NCI-H460 (cell line): ENCODE results near the gene ANKRD13C. TPM values are rescaled to one million over a fixed set of nuclear protein-coding genes. Genes with fewer than 3 reads are reported as not detected.
"Not testable (repeated sequence)": the region's sequence is repeated elsewhere in the genome, so short reads cannot be mapped to it uniquely, and the experiment has no call there.

Experiments
- DNase-seq: peaks from one replicate; pipeline ENCODE4 v3.0.0-alpha.2; 2016; ENCODE audit warnings: low read depth; ENCODE audit errors: extremely low read depth
- total RNA-seq: library from RNA; depleted of rRNA; stranded (reverse); fragments of >200 nt; shearing (Covaris generic); gene quantifications from 2 replicates; pipeline ENCODE4 v1.2.3, GENCODE V29; 2014

Gene ANKRD13C
- total RNA-seq, 1 experiment from 2014 or later: 27.9 TPM

DNA sequence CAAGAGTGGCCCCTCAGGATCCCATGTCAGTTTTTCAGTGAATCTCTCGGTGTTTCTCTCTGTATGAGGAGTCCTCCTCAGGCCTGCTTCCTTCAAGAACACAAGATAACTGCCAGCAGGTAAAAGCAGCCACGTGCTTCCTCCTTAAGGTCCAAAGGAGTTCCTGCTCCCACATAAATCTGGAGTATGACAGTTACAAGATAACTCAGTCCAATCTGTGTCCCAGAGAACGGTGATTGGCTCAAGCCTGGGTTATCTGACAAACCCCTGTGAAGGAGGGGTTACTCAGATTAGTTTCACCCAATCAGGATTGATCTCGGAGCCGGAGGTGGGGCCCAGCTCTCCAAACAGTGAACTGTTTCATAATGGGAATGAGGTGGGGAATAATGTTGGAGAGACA is 5.8 kb upstream of the ANKRD13C start:
- DNase-seq: no peak

DNA sequence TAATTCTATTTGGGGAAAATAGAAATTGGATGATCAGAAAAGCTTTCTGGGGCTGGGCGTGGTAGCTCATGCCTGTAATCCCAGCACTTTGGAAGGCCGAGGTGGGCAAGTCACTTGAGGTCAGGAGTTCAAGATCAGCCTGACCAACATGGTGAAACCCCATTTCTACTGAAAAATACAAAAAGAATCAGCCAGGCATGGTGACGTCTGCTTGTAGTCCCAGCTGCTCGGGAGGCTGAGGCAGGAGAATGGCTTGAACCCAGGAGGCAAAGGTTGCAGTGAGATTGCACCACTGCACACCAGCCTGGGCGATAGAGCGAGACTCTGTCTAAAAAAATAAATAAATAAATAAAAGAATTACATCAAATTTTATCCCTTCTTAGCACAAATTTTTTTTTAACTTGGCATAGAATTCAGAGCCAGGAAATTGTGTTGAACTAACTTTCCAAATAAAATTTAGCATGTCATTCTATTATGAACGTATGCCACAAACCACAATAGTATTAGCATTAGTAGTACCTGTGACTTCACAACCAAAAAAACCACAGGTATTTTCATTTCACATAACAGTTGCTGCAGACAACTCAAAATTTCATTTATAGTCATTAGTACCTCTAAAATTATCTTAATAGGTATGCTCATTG is 4.5 kb upstream of the ANKRD13C start:
- no peak for DNase-seq

DNA sequence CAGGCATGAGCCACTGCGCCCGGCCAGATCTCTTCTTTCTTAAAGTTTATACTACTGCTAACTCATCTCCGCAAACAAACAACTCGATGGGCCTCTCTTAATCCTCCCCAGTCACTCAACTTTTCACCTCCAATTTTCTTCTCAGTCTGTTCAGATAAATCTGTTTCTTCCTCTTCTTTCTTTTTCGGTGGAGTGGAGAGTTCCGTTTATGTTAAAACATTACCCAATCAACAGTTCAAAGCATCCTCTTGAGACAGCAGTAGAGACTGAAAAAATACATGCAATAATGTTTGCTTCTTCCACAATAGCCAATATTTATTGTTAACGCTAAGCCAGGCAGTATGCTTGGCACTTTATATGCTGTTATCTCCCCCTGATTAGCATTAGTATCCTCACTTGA is 1.4 kb upstream of the ANKRD13C start:
- no peak for DNase-seq

DNA sequence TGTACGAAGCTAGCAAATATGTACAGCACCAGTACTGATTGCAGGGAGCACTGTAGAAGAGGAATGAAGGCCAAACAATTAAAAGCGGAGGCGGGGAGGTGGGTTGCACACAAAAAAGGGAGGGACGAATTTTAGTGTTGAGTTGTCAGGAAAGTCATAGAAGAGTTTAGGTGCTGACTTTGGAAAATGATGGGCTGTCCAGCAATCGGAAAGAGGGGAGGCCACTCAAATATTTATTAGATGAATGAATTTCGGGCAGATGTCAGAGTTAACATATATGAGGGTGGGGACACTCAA is 537 bp upstream of the ANKRD13C start:
- no peak for DNase-seq

DNA sequence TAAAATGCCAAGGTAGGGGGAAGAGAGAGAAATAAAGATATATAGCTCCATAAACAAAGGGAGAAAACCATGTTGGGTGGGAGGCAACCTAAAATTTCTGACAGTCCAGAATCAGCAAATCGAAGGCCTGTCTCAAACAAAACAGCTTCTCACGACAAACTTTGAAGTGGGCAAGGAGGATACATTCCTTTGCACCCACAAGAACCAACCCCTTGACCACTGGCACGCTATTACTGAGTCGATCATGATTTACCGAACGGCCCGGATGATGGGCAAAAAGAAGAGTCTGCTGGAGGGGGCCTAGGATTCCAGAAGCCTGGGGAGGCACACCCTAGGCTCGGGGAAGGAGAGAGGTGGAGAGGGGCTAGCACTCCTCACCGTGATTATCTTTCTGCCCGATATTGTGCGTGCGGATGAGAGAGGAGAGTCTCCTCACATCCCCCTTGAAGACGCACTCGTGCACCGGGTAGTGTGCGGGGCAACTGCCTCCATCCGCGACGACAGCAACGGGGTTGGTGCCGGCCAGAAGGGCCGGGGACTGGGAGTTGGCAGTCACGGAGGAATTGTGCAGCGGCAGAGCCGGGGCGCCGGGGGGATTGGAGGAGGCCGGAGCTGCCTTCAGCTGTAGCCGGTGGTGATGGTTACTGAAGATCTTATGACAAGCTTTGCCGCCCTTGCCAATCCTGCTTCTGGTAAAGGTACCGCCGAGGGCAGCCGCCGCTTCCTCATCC is 756 bp downstream of the ANKRD13C start:
- DNase-seq: no peak

DNA sequence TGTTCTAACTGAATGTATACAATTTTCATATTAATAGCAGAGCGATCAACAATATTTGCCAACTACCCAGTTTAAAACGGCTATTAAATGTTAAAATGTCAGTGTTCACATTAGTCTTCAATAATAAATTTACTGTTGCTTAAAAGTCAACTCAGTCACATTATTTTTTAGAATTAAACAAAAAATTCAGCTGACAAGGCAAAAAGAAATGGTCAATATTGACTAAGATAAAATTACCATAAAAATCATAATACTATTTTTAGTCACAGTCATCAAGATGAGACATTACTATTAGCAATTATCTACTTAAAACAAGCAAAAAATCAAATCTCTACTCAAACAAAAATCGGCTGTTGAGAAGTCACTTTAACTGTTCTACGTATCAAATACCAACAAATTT is 1.5 kb downstream of the ANKRD13C start:
- no peak for DNase-seq

DNA sequence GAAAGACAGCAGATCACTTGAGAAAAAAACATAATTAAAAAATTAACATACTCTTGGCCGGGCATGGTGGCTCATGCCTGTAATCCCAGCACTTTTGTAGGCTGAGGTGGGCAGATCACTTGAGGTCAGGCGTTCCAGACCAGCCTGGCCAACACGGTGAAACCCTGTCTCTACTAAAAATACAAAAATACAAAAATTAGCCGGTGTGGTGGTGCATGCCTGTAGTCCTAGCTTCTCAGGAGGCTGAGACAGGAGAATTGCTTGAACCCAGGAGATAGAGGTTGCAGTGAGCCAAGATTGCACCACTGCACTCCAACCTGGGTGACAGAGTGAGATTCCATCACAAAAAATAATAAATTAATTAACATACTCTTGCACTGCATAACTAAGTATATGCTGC is 4.7 kb downstream of the ANKRD13C start:
- DNase-seq: not testable (repeated sequence)

DNA sequence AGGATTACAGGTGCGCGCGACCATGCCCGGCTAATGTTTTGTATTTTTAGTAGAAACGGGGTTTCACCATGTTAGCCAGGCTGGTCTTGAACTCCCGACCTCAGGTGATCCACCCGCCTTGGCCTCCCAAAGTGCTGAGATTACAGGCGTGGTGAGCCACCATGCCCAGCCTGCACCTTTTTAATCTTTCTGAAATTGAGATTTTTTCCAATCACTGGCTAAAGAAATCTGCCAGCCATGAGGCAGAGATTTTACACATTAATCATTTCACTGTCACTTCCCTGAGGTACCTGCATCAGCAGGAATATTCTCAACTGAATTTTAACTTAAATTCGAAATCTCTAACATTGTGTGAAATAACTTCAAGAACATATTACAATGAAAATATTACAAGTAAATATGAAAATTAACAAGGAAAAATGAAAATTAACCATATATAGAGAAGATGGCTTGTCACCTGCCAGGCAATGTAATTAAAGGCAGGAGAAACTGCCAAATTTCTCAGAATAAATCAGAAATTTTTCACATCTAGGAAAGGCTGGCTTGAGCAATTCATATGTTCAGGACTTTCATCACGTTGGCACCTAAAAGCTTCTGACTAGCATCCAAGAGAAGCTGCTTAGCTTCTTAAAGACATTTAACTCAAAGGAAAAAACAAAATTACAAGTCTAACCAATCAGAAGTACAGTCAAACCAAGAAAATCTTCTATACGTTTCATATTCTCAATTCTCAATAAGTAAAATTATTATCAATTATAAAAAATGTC is 5.9 kb downstream of the ANKRD13C start:
- no peak for DNase-seq

DNA sequence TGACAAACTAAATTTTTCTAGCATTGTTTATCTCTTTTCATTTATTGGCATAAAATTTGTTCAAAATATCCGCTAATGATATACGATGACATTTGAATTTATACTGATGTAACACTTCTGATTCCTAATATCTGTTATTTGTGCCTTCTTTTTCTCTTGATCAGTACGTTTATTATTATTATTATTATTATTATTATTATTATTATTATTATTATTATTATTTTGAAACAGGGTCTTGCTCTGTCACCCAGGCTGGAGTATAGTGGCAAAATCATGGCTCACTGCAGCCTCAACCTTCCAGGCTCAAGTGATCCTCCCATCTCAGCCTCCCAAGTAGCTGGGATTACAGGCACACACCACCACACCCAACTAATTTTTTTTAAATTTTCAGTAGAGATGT is 14.9 kb downstream of the ANKRD13C start:
- DNase-seq: not testable (repeated sequence)

DNA sequence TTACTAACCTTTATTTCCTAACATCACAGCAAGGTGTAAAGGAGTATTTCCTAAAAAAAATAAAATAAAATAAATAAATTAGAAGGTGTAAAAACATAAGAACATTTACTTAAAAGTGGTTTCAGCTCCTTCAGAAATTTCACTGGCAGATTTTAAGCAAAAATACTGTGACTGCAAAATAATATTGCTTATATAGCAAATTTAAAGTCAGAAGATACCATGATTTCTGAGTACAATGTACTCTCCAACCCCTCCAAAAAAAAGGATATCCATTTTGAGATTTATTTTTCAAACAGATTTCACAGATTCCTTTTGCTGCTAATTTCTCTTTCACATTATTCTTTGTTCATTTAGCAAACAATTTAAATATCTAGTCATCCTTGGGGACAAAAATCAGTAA is 18.5 kb downstream of the ANKRD13C start:
- DNase-seq: no peak

DNA sequence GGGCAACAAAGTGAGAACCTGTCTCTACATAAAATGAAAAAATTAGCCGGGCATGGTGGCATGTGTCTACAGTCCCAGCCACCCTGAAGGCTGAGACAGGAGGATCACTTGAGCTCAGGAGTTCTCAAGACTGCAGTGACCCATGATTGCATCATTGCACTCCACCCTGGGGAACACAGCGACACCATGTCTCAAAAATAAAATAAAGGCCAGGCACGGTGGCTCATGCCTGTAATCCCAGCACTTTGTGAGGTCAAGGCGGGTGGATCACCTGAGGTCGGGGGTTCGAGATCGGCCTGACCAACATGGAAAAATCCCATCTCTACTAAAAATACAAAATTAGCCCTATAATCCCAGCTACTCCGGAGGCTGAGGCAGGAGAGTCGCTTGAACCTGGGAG is 20.1 kb downstream of the ANKRD13C start:
- no peak for DNase-seq

DNA sequence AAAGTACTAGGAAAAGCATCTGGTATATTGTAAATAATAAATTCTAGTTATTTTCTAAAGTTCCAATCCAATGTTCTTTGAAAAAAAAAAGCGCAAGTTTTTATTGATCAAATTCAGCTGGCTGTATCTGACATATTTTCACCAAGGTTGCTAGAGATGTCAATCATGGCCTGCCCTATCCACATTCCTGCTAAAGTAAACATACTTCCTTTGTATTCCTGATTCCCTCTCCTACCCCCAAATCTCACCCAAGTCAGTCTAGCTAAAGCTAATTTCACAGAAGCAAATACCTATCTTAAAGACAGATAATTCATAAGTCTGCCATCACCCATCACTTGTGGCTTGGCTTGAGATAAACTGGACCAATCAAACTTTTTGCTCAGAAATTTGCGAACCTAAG is 21.3 kb downstream of the ANKRD13C start:
- DNase-seq: no peak

DNA sequence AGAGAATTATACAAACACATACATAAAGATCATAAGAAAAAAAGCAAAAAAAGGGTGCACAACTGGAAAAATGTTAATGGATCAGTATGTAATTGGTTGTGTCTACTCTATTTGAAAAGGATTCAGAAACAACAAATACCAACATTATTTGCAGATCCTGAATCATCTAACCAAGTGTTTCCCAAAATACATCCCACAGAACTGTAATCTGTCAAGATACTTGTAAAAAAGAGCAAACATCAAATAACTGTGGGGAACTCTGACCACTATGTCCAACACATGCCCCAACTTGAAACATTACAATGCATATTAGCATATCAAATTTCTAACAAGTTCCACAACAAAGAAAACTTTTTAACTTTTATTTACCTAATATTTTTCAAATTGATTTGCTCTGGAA is 22.6 kb downstream of the ANKRD13C start:
- DNase-seq: no peak

DNA sequence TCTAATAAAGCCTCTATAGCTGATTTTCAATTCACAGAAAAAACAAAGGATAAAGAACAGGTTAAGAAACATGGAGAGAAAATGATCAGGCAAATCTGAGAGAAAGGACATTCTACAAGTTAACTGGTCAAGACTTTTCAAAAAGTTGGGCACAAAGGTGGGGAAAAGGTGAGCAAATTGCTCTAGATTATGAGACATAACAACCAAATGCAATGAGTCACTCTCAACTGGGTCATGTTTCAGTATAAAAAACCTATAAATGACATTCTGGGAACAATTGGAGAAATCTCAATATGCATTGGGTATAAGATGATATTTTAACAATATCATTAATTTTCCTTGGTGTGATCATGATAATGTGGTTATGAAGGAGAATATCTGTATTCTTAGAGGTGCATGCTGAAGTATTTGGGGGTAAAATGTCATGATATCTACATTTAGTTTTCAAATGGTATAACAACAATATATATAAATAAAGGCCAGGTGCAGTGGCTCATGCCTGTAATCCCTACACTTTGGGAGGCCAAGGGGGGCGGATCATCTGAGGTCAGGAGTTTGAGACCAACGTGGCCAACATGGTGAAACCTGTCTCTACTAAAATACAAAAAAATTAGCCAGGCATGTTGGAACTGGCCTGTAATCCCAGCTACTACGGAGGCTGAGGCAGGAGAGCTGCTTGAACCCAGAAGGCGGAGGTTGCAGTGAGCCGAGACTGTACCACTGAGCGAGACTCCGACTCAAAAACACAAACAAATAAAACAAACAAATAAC is 27.0 kb downstream of the ANKRD13C start:
- DNase-seq: no peak

DNA sequence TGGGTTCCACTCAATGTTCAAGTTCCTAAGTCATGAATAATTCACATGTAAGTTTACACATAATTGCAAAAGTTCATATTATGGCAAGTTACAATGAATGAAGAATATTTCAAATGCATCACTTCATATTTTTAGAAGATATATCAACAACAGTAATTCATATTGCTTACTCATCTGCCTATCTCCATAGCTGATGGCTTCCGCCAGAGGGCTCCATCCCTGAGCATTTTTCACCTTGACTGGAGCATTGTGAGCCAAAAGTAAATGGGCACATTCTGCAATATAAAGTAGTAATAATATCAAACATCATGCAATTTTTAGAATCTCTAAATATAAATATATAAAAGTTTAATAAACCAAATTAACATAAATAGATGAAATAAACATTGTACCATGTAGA is 29.8 kb downstream of the ANKRD13C start:
- DNase-seq: peak; percentile 18

DNA sequence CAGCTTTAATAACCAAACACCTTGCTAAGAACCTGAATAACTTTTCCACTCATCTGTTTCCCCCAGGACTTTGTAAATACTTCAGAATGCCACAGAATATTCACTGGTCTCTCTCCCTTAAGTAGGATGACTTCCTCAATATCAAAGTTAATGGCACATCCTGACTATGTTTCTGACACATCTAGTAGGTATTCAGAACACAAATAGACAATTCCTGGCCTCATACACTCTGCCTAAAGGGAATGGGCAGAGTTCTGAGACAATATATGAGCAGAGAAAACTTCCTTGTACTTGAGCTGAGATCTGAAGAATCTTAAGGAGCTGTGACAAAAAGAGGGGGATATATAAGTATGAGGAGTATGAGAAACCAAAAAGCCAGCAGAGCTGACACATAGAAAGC is 34.8 kb downstream of the ANKRD13C start:
- DNase-seq: no peak

DNA sequence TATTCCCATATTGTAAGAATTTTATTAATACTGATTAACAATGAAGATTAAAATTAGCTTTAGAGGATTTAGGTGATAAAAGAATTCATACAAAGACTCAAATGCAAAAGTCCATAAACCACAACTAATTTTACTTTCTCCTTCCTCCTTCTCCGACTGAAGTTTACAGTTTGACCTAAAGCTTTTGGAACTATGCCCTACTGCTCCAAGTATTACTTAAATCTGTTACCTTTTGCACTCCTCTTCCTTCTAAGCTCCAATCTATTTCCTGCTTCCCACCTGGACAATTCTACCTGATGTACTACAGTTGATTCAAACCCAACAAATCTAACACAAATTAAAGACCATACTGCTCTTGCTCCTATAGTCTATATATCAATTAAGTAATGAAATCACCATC is 36.3 kb downstream of the ANKRD13C start:
- no peak for DNase-seq

DNA sequence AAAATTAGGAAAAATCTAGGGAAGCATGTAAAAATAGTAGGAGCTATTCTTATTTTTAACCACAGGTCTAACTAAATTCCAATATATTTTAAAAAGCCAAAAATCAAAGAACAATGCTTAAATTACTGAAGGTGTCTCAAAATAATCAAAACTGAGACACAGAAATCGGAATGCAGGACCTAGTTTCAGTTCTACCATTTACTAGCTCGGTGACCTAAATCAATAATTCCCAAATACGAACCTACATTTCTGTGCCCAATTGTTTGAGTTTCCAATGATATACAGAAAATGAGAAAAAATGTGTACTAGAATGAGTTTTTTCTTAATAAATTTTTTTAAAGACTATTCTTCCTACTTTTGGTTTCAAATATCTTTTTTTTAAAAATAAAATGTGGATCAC is 37.4 kb downstream of the ANKRD13C start:
- DNase-seq: no peak

DNA sequence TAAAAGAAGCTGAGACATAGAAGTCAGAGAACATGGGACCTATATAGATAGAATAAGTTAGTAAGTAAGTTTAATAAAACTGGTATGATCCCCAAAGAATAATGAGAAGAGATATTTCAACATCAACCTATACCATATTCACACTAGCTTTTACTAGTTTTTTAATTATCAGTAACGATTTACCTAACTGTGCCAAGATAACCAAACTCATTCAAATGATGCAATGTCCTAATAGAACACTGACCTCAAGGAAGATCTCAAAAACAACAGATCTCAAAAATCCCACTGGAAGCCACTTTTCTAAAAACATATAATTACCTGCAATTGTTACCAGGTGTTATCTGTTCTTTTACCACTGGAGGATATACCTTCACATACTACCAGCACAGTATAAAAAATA is 38.7 kb downstream of the ANKRD13C start:
- no peak for DNase-seq

DNA sequence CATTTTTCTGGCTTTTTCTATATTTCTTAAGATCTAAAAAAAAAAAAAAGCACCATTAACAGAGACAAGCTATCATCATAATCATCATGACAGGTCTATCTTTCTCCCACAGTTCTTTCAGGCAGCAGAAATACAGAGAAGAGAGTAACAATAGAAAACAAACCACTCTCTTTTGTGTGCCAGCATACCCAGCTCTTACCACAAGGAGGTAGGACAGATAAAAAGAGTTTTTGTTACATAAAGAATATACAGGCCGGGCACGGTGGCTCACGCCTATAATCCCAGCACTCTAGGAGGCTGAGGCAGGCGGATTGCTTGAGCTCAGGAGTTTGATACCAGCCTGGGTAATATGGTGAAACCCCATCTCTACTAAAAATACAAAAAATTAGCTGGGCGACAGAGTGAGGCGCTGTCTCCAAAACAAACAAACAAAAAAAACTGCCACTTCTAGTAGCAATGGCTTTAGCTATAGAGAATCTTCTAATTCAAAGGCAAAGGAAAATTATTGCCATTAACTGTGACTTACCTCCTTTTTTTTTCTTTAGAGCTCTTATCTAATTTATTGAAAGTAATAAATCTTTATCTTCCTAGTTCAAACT is 39.7 kb downstream of the ANKRD13C start:
- DNase-seq: no peak

DNA sequence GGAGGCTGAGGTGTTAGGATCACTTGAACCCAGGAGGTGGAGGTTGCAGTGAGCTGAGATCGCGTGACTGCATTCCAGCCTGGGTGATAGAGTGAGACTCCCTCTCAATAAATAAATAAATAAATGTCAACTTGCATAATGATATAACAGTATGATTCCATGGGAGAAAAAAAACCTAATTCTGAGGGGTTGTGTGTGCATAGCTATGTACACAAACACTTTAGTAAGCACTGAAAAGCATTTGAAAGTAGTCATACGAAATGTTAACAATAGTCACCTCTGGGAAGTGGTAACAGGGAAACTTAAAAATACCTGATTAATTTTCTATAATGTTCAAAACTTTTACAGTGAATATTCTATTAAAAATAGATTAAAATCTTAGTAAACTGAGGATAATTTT is 43.2 kb downstream of the ANKRD13C start:
- DNase-seq: no peak
